CD4-positive, alpha-beta T cell treated with Interleukin-17A for 4 hours (primary cell): ENCODE results near the gene TMEM132D.

ENCODE experiments used
- DNase-seq: peaks from one replicate; pipeline ENCODE4 v3.0.0-alpha.2; 2020; ENCODE audit warnings: mixed read lengths

The TMEM132D gene

DNA sequence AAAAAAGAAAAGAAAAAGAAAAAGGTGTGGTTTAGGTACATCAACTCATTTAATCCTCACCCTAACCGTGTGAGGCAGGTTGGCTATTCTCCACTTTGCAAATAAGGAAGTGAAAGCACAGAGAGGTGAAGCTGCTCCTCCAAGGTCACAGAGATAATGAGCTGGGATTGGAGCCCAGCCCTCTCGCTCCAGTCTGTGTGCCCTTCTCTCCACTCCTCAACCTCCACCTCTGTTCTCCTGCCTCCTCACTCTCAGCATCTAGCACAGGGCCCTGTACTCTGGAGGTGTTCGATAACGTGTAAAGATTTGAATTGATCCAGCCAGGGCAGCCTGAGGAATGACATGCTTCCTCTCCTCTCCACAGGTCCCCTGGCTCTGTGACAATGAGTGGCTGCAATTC lies 502.3 kb downstream of the TMEM132D start:
- DNase-seq = no peak

DNA sequence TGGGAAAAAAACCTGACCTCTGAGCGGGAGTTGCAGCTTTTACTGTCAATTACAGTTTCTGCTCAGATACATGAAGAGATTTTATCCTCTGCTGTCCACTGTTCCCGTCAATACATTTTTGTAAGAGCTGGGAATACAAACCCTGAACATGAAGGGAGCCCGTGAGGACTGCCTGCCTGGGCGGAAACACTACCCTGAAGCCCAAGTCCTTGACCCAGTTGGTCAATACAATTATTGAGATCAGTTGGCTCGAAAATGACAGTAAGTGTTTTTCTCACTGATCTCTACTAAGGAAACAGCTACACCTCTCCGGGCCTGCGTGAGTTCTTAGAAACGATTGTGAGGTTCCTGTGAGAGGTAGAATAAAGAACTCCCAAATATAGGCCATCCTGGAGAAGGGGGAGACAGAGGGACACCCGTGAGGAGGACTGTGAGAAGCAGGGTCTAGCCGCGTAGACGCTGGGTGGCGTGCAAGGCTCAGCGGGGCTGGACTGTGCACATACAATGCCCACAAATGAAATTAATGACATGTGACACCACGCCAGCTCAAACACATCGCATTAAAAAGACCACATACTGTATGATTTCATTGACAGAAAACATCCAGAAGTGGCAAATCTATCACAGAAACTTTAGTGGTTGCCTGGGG lies 509.5 kb downstream of the TMEM132D start:
- no peak for DNase-seq

DNA sequence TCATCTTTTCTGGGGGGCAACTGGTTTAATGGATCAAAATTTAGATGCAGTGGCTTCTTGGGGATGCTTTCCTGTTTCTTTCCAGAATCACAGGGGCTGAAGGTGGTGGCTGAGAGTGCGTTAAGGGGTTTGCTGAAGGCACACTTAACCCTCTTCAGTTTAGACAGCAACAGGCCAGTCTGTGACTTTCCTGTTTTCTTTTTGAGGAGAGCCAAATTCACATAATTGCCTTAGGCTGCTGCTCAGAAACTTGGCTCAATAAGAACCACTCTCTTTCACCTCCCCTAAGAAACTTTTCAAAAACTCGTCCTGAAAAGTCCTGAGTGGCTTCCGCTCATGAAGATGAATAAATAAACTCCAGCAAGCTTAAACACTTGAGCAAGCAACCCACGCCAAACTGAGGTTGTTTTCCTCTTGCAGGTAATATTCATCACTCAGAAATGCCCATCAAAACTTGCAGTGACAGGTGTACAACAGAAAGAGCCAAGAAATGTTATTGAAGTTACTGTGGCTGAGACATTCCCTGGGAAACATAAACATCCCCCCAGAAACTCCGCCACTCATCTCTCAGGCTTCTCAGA lies 510.4 kb downstream of the TMEM132D start:
- DNase-seq = no peak

DNA sequence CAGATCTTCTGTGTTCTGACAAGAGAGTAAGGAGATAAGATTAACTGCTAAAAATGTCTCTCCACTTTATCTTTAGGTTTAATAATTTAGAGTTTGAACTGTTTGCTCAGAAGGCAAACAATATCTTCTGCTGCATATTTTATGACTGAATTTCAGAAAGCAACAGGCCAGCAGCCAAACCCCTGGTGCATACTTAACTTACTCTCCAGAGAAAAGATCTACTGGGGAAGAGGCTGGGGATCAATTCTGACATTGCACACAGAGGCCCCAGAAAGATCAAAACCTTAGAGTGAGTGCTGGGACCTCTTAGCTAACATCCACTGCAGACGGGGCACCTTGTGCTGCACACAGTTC lies 518.2 kb downstream of the TMEM132D start:
- no peak for DNase-seq

DNA sequence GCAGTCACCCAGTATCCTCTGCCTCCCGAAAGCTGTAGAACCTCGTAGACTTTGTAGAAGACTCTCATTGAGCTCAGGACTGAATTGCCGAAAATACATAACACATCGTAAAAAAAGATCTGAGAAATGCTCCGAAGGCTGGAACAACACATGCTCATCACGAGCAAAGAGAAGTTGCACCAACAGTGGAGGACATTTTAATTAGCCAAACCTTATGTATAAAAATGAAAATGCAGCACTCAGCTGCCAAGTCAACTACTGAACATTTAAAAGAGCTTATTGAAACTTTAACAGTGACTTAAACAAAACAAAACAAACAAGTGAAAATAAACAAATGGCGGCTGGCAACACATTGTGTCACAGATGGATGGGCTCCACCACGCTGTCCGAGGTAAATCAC lies 519.9 kb downstream of the TMEM132D start:
- no peak for DNase-seq

DNA sequence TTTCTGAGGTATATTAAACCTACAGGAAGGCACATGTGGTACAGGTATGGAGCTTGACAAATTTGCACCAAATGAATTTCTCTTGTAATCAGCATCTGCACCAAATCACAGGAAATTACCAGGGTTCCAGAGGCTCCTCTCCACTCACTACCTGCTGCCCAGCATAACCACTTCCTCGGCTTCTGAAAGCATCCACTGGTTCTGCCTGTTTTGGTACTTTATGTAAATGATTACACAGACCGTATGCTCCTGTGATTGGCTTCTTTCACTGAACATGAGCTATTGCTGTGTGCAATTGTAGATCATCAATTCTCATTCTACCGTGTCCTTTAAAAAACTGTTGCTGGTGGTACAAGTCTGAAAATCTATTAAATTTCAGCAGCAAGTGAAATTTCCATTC lies 522.1 kb downstream of the TMEM132D start:
- DNase-seq = no peak

DNA sequence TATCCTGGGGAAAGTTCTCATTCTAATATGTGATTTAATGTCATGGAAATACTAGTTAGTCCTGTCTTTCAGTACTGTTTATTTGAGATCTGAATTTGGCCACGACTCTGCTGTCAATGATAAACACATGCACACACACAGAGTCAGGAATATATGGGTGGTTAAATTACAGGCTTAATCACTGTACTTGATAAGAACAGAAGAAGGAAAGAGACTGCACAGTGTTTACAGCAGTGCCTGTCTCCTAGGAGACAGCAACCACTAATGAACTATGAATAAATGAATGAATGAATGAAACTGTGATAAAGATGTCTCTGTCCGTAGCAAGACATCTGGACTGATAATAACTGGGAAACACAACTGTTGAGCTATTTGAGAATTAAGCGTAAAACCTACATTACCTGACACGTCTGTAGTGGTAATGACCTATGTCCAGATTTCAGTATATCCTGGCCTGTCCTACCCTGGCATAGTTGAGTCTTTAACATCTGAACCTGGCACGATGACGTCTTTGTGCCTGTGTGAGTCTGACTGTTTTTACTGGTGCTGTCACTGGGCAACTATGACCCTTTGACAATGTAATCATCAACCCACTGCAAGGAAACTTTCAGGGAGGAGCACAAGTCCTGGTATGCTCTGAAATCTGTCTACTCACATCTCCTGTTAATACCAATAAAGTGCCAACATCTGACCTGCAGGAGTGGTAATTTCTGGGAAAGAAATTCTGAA lies 524.6 kb downstream of the TMEM132D start:
- DNase-seq = no peak

DNA sequence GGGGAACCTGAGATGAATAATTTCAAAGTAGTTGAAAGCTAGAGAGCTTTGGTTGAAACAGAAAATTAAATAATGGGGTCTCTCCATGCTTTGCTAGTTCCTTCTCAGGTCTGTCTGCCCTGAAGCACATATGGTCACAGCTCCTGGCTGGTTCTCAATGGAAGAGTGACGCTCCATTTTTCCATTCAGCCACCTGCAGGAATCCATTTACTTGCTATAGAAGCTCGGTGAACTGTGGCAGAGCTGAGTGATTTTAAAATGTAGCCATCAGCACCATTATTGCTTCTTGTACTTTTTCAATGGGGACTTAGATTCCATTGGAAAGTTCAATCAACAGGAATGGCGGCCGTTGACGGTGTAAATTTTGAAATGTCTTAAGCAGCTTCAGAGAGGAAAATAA lies 525.3 kb downstream of the TMEM132D start:
- DNase-seq = no peak

DNA sequence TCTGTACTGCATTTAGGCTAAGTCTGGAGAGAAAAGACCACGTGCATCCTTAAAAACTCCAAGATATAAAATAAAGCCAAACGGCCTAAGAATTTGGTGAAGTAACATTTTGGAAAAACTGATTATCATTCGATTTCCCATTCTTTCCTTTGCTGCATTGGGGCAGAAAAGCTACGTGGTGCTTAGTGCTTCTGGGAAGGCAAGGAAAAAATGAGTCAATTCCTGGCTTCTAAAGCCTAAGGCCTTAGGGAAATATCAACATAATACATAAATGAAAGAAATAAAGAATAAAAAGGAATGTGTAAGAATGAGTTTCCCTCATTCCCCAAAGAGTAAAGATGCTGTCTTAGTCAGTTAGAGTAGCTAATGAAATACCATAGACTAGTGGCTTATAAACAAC lies 530.1 kb downstream of the TMEM132D start:
- DNase-seq = no peak

DNA sequence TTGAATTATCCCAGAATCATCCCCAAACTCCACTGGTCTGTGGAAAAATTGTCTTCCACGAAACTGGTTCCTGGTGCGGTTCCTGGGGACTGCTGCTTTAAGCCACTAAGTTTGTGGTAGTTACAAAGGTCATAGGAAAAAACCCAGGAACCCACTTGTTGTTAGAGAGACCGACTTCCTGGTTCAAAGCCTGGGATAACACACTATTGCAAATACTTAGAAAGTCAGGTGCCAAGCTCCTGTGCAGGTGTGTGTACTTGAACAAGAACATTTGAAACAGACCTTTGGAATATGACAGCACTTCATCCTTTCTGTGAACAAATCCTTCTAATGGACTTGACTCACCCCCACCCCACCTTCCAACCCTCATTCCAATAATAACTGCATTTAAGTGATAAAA lies 530.9 kb downstream of the TMEM132D start:
- no peak for DNase-seq

DNA sequence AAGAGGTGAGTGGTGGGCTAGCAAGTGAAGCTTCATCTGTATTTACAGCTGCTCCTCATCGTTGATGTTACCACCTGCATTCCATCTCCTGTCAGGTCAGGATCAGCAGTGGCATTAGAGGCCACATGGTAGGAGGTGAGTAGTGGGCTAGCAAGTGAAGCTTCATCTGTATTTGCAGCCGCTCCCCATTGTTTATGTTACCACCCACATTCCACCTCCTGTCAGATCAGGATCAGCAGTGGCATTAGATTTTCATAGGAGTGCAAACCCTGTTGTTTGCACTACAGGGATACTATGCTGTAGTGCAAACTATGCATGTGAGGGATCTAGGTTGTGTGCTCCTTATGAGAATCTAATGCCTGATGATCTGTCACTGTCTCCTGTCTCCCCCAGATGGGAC lies 531.5 kb downstream of the TMEM132D start:
- DNase-seq = no peak

DNA sequence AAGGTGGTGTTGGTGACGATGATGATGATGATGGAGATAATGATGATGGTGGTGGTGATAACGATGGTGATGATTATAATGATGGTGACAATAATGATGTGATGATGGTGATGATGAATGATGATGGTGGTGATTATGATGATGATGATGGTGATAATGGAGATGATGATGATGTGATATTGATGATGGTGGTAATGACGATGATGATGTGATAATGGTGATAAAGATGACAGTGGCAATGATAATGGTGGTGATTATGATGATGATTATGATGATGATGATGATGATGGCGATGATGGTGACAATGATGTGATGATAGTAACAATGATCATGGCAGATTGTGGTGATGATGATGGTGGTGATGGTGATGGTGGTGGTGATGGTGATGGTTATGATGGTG lies 532.6 kb downstream of the TMEM132D start:
- no peak for DNase-seq

DNA sequence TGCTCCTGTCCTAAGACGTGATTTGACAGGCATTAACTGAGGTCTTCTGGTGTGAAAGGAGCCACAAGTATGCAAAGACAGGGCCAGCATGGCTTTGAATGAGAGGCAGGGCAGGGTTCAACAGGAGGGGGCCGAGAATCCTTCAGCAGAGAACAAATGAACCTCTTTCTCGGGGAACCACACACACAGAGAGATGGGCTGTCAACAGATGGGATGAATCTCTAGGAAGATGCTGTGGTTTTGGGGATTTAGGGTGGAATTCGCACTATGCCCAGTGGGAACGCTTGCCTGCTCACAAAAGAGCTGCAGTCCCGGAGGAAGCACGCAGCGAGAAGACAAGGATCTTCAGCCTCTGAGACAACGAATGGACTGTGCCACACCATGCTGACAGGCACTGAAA lies 537.2 kb downstream of the TMEM132D start:
- no peak for DNase-seq

DNA sequence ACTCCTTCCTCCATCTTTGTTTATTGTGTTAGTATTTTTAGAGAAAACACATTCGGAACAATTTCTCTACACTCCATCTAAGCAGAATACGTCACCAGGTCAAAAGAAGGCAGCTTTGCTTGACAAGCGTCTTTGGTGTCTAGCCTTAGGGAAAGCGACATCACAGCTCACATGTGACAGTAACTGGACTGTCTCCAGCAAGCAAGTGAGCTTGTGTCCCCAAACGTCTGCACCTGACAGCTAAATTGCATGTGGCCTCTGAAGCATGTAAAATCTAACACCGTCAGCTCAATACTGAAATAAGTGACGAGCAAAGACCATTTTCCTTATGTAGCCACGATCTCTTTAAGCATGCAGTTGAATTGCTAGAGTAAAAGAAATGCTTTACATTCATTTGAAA lies 540.8 kb downstream of the TMEM132D start:
- no peak for DNase-seq

DNA sequence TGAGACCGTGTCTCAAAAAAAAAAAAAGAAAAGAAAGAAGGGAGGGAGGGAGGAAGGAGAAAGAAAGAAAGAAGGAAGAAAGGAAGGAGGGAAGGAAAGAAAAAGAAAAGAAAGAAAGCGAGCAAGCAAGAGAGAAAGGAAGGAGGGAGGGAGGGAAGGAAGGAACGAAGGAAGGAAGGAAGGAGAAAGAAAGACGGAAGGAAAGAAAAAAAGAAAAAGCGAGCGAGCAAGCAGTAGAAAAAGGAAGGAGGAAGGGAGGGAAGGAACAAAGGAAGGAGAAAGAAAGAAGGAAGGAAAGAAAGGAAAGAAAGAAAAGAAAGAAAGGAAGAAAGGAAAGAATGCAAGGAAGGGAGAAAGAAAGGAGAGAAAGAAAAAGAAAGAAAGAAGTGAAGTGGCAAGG lies 546.6 kb downstream of the TMEM132D start:
- DNase-seq = no peak

DNA sequence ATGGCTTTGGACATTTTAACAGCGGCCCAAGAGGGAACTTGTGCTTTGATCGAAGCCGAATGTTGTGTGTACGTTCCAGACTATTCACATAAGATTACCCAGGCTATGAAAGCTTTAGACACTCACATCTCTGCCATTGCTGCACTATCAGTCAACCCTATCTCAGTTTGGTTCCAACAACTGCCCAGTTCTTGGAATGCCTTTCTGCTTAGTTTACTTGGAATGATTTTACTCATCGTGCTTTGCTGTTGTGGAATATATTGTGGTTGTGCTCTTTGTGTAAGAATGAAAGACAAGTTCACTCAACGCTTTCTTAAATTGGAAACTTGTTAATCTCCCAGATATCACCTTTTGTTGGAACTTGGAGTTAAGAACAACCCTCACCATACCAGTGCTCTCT lies 552.3 kb downstream of the TMEM132D start:
- DNase-seq = no peak

DNA sequence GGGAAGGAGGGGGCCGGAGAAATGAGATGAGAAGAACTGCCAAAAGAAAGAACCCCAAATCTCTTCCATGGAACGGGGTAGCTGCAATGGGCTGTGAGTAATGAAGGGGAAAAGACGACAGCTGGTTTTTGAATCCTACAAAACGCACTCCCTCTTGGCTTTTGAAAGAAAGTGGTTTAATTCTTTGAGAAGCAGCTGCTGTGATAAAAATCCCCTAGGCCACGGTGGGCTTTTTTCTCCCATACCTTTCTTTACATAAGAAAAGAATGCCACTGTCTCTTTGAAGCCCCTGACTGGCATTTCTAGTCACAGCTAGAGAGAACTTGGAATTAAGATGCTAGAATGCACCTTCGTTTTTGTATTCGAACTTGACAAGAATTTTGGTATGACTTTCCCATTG lies 564.5 kb downstream of the TMEM132D start:
- DNase-seq = no peak

DNA sequence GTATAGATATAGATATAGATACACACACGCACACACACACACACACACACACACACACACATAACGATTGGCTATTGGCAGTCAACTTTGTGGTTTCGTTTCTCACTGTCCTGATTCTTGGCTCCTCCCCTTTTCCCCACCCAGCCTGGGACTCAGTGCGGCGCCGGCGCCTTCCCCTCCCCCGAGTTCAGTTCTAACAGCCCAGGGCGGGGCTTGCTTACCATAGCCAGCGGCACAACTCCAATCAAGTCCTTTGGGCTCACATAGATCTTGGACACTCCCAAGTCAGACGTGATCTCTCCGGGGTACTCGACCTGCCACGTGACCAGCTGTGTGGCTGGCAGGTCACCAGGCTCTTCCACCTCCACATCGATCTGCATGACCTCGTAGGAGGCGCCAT lies 566.4 kb downstream of the TMEM132D start:
- DNase-seq = no peak

DNA sequence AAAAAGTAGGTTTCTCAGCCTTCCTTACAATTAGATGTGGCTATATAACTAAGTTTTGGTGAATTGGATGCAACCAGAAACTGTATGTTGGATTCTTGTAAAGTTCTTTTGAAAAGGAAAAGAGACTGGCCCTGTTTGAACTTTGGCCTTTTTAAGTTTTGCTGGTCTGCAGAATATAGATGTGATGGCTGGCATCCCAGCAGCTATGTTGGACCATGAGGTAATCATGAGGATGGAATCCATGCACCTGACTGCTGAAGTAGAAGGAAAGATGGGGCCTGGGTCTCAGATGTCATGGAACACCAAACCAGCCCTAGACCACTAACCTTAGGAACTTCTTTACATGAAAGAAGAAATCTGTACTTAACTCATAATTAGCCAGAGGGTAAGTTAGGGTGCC lies 568.1 kb downstream of the TMEM132D start:
- DNase-seq = no peak

DNA sequence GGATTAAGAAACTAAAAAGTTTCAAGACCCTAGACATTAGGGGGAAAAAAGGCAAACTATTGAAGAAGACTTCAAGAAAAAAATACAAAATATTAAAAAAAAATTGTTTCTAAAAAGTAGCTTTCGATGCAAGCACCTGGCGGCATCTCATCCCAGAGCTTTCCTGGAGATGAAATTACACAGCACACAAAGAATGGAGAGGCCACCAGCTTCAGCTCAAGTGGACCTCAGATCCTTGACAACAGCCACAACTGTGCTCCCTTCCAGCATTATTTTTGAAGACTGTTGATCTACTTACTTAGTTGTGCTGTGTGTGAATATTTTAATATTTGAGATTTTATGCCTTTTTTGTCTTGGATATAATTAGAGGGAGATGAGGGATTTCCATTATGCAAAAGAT lies 571.5 kb downstream of the TMEM132D start:
- no peak for DNase-seq

DNA sequence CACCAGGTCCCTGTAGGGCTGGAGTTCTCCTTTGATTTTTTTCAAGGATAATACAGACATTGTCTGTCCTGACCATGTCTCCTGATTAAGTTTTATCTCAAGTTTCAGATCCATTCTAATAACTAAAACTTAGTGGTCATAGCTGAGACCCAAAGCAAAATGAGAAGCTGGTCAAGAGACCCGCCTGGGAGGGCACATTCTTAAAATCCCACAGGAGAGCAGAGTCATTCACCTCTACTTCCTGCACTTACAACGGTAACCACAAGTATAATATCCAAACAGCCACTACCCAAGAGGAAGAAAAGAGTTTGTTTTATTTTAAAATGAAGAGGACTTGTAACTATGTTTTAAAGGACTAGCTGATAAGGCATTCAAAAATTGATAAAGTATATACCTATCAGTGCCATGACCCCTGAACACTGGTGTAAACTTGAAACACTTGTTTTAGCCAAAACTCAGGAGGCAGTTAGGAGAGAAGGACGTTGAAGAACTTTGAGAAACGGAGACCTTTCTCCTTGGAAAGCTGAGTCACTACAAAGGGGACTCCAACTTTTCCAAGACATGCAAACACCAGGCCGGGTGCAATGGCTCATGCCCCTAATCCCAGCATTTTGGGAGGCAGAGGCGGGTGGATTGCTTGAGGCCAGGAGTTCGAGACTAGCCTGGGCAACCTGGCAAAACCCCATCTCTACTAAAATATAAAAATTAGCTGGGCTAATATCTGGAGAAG lies 572.3 kb downstream of the TMEM132D start:
- no peak for DNase-seq

DNA sequence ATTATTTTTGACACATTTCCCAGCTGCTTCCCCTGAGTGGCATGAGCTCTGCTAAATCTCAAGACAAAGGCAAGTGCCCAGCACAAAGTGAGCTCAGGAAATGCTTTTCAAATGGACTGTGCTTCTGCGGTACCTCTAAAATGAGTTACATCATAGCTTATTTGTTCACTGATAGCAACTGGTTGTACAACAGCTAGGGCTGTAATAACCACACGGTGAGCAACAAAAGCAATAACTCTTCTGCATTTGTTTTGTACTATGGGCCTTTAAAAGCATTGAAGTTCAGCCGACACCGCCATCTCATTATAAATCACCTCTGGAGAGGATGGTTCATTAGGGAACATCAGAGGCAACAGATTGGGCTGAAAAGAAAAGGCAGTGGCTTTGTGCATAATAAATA lies 575.6 kb downstream of the TMEM132D start:
- DNase-seq = no peak

DNA sequence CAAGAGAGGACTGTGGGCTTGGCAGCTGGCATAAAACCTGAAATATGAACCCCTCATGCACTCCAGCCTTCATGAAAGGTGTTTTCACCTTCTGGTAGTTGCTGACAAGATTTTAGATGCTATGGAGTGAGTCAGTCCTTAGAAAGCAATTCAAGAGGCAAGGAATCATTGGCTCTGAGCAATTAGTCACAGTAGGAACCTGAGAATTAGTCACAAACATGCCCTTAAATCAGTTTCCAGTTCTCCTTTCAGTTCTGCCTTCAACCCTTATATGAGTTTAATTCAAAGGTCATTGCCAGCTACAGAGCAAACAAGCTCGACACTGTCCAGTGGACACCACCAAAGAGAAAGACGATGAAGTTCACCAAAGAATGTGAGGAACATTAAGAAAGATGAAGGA lies 578.3 kb downstream of the TMEM132D start:
- DNase-seq = no peak

DNA sequence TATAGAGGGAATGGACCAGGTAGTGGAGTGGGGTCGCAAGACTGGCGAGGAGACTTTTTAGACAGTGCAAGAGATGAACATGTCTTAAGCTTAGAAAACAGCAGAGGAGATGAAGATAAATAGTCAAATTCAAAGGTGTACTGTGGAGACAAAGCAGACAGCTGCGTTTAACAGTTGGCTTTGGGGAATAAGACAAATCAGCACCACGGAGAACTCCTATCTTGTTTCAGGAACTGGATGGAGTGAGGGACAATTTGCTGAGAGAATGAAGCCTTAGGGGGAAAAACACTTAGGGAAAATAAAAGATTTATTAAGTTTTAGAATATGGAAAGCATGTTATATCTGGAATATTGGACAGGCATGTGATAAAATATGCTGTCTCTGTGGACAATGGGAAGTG lies 591.8 kb downstream of the TMEM132D start:
- DNase-seq = no peak
